HCT116 (cell line): ENCODE results near the gene GPR171. TPM values are rescaled to one million over a fixed set of nuclear protein-coding genes. Genes with fewer than 3 reads are reported as not detected.

Experiments used
- ATAC-seq: fragments of 200-7000 bp; cut with Tn5 transposase; 2 replicates; pipeline ENCODE4 v1.9.1; 2020; ENCODE audit warnings: mild to moderate bottlenecking, moderate library complexity
- BruUV-seq: library from RNA; stranded (reverse); fragments of 400-500 nt; replicated peaks from 2 replicates; lab custom pipeline; 2021; lab: Mats Ljungman, UMichigan
- CTCF ChIA-PET: fragments of 300-600 bp; sonication (Branson Sonifier 250); formaldehyde crosslinking; loops from one replicate; lab custom pipeline; 2021; ENCODE audit warnings: antibody characterized with exemption; lab: Charles Lee
- POLR2A ChIA-PET: fragments of 300-600, 350-600 bp; sonication (Branson Sonifier 250); formaldehyde crosslinking; loops from one replicate; lab custom pipeline; 2021; ENCODE audit warnings: antibody characterized with exemption; lab: Charles Lee
- RAD21 ChIA-PET, 2 experiments: fragments of 300-600 bp; sonication (Branson Sonifier 250); formaldehyde crosslinking; loops; one replicate each; lab custom pipeline; 2023; ENCODE audit warnings: low total read pairs in 2 of 2; ENCODE audit not compliant: uncharacterized antibody in 2 of 2, unreplicated experiment in 2 of 2, low non-redundant PET in 1 of 2; lab: Charles Lee
- DNase-seq: peaks from one replicate; pipeline ENCODE4 v3.0.0-alpha.2; 2010; ENCODE audit warnings: low read depth, low spot score
- H2AFZ ChIP-seq: fragments of 200-600 bp; shearing (Covaris generic), sonication (generic); 2 replicates; pipeline ENCODE4 v1.6.1; 2017; ENCODE audit warnings: low read depth, mixed run types, mixed read lengths, antibody characterized with exemption, low read length; ENCODE audit not compliant: poor library complexity, severe bottlenecking
- H3K27ac ChIP-seq: 2 replicates; pipeline ENCODE4 v1.5.1; 2012; ENCODE audit warnings: low read depth, low read length
- H3K27me3 ChIP-seq: fragments of 200-600 bp; sonication (generic); 2 replicates; pipeline ENCODE4 v1.6.1; 2016; ENCODE audit warnings: mixed run types, low read length, mixed read lengths; ENCODE audit not compliant: insufficient read depth
- H3K36me3 ChIP-seq, 2 experiments: fragments of 200-500 bp in 1 of 2; fragments of 200-600 bp in 1 of 2; sonication (Bioruptor generic) in 1 of 2; sonication (generic) in 1 of 2; 2 replicates each; pipeline versions ENCODE4 v1.5.1 to v1.6.1; 2014 to 2016; ENCODE audit warnings: low read length in 2 of 2, inconsistent platforms in 1 of 2, mixed read lengths in 1 of 2, mixed run types in 1 of 2; ENCODE audit not compliant: insufficient read depth in 2 of 2, control insufficient read depth in 1 of 2
- H3K4me1 ChIP-seq, 2 experiments: fragments of 200-600 bp in 1 of 2; sonication (generic) in 1 of 2; 2 replicates each; pipeline versions ENCODE4 v1.5.1 to v1.6.1; 2012 to 2017; ENCODE audit warnings: low read length in 2 of 2, inconsistent platforms in 1 of 2, mild to moderate bottlenecking in 1 of 2, mixed read lengths in 1 of 2, mixed run types in 1 of 2, moderate library complexity in 1 of 2; ENCODE audit not compliant: insufficient read depth in 2 of 2, control insufficient read depth in 1 of 2
- H3K4me2 ChIP-seq: fragments of 200-600 bp; sonication (generic); 2 replicates; pipeline ENCODE4 v1.6.1; 2017; ENCODE audit warnings: mixed run types, low read length, mixed read lengths
- H3K4me3 ChIP-seq, 2 experiments: fragments of 200-600 bp in 1 of 2; sonication (generic) in 1 of 2; replicated peaks in 1 of 2; 2 replicates each; pipeline ENCODE4 v1.5.1; 2011 to 2016; ENCODE audit warnings: low read length in 2 of 2, control low read depth in 1 of 2, low read depth in 1 of 2, mild to moderate bottlenecking in 1 of 2, mixed read lengths in 1 of 2, mixed run types in 1 of 2
- H3K79me2 ChIP-seq: fragments of 200-600 bp; sonication (generic); 2 replicates; pipeline ENCODE4 v1.6.1; 2017; ENCODE audit warnings: mild to moderate bottlenecking, mixed run types, low read length, moderate library complexity, mixed read lengths; ENCODE audit not compliant: insufficient read depth
- H3K9ac ChIP-seq: fragments of 200-600 bp; sonication (generic); 2 replicates; pipeline ENCODE4 v1.6.1; 2016; ENCODE audit warnings: low read length, mixed read lengths
- H3K9me2 ChIP-seq: fragments of 200-600 bp; sonication (generic), shearing (Covaris generic); 2 replicates; pipeline ENCODE4 v1.6.1; 2017; ENCODE audit warnings: mixed run types, mild to moderate bottlenecking, moderate library complexity; ENCODE audit not compliant: insufficient read depth
- H3K9me3 ChIP-seq, 2 experiments: fragments of 200-500 bp in 1 of 2; fragments of 200-600 bp in 1 of 2; sonication (Bioruptor generic) in 1 of 2; sonication (generic) in 1 of 2; 2 replicates each; pipeline ENCODE4 v1.6.1; 2014 to 2017; ENCODE audit warnings: low read length in 2 of 2, mixed read lengths in 2 of 2, inconsistent platforms in 1 of 2, low read depth in 1 of 2, mild to moderate bottlenecking in 1 of 2, mixed run types in 1 of 2, moderate library complexity in 1 of 2; ENCODE audit not compliant: control insufficient read depth in 1 of 2, insufficient read depth in 1 of 2
- H4K20me1 ChIP-seq: fragments of 200-600 bp; sonication (generic), shearing (Covaris generic); 2 replicates; pipeline ENCODE4 v1.6.1; 2017; ENCODE audit warnings: mixed run types, mild to moderate bottlenecking, moderate library complexity; ENCODE audit not compliant: insufficient read depth
- CEBPB ChIP-seq: IDR thresholded peaks from 2 replicates; pipeline ENCODE4 v1.6.1; 2012; ENCODE audit warnings: low read depth
- CTCF ChIP-seq, 3 experiments: fragments of 200-600 bp in 1 of 3; sonication (generic) in 1 of 3; IDR thresholded peaks in 2 of 3; conservative IDR thresholded peaks in 1 of 3; 2 replicates each; pipeline ENCODE4 v1.5.1; 2012 to 2017; ENCODE audit warnings: low read depth in 2 of 3, low read length in 2 of 3, antibody characterized with exemption in 1 of 3, borderline replicate concordance in 1 of 3, control low read depth in 1 of 3, mild to moderate bottlenecking in 1 of 3, mixed read lengths in 1 of 3, mixed run types in 1 of 3, moderate library complexity in 1 of 3; ENCODE audit not compliant: insufficient read depth in 1 of 3
- EZH2phosphoT487 ChIP-seq: fragments of 200-600 bp; IDR thresholded peaks from 2 replicates; pipeline ENCODE4 v1.6.1; 2018; ENCODE audit warnings: antibody characterized with exemption, borderline replicate concordance
- POLR2A ChIP-seq: IDR thresholded peaks from 2 replicates; pipeline ENCODE4 v1.7.0; 2011; ENCODE audit warnings: borderline replicate concordance; ENCODE audit not compliant: insufficient read depth, insufficient read length; ENCODE audit errors: extremely low read depth
- POLR2AphosphoS5 ChIP-seq: IDR thresholded peaks from 2 replicates; pipeline ENCODE4 v1.6.1; 2011; ENCODE audit warnings: mild to moderate bottlenecking, low read depth, low read length, moderate library complexity
- REST ChIP-seq: IDR thresholded peaks from 2 replicates; pipeline ENCODE4 v1.6.1; 2012; ENCODE audit warnings: low read depth
- ZFX ChIP-seq: fragments of 450-650 bp; IDR thresholded peaks from 2 replicates; pipeline ENCODE4 v1.6.1; 2017
- intact Hi-C: fragments of 100-400 bp; cut with micrococcal nuclease; formaldehyde crosslinking; loops from 2 replicates; pipeline ENCODE4 v1.10.0; 2022
- total RNA-seq: library from RNA; stranded (reverse); gene quantifications from one replicate; pipeline ENCODE4 v1.2.1, GENCODE V29; 2021; ENCODE audit not compliant: unreplicated experiment

GPR171 gene
- total RNA-seq, 1 experiment from 2014 or later = not detected

GRCh38 chr3:151155409-151156128, 47.4 kb downstream of the GPR171 start:
- no peak for ATAC-seq
- BruUV-seq = no TSS peak

More at GRCh38 chr3:151155409-151156128, 47.4 kb downstream of the GPR171 start:
- DNase-seq = no peak
- H3K36me3 ChIP-seq = no peaks in the 10 kb centered on the region
- no peak for TF ChIP-seq POLR2A
- no peak for TF ChIP-seq POLR2AphosphoS5
- TF ChIP-seq REST = no peak
- TF ChIP-seq ZFX = no peak
- TF ChIP-seq EZH2phosphoT487 = no peak
- TF ChIP-seq CTCF (IDR thresholded peaks at IDR 0.05 in 2 of 3, conservative IDR thresholded peaks at IDR 0.05 in 1 of 3; ENCODE audit: borderline replicate concordance in 1 of 3, insufficient read depth in 1 of 3, low read depth in 2 of 3, low read length in 2 of 3) = no peak
- no peak for TF ChIP-seq CEBPB
- RAD21 ChIA-PET = interaction anchor here in 1 of 2 experiments (1.3 kb wide), 1 partner anchor 147 kb away, joined by 4 read pairs; no protein-coding TSS in a partner anchor
- H3K79me2 ChIP-seq = no peaks in the 10 kb centered on the region
- no peak overlapping the region for H3K4me3 ChIP-seq
- intact Hi-C loops = loop anchor here (1.0 kb wide), 1 partner anchor 128 kb away; no protein-coding TSS in a partner anchor
- no peaks in the 10 kb centered on the region for H4K20me1 ChIP-seq
- POLR2A ChIA-PET = no interaction called here
- no peaks in the 10 kb centered on the region for H3K27me3 ChIP-seq
- H3K9ac ChIP-seq = no peak overlapping the region
- 0 out of 4 replicates have a peak, but pooled peaks cover 0 to 2% of the 10 kb centered on the region in 2 experiments for H3K4me1 ChIP-seq
- no peak overlapping the region for H3K27ac ChIP-seq
- H2AFZ ChIP-seq = no peak overlapping the region
- no peak overlapping the region for H3K4me2 ChIP-seq
- CTCF ChIA-PET = interaction anchor here (0.8 to 1.5 kb wide), 6 partner anchors 13 to 231 kb away, joined by 3 to 9 read pairs (median 4); no protein-coding TSS in a partner anchor
- H3K9me3 ChIP-seq = no peaks in the 10 kb centered on the region
- no peaks in the 10 kb centered on the region for H3K9me2 ChIP-seq
